SK-N-SH treated with all-trans-retinoic acid at 6 μM for 48 hours (cell line): ENCODE measurements around the gene BCL7B.

Experiments used
- ATAC-seq: fragments of 200-7000 bp; cut with Tn5 transposase; 3 replicates; pipeline ENCODE4 v1.9.1; 2020; ENCODE audit warnings: mild to moderate bottlenecking, moderate library complexity
- ARNTL ChIP-seq: fragments of 450-650 bp; formaldehyde crosslinking; IDR thresholded peaks from 2 replicates; pipeline ENCODE4 v1.5.0; 2020; ENCODE audit warnings: low read depth, mild to moderate bottlenecking, moderate library complexity, borderline replicate concordance
- BACH2 ChIP-seq: fragments of 250-450 bp; sonication (Bioruptor Pico); IDR thresholded peaks from 2 replicates; pipeline ENCODE4 v1.9.0; 2021; ENCODE audit warnings: mild to moderate bottlenecking, borderline replicate concordance
- CSDC2 ChIP-seq: fragments of 250-450 bp; sonication (Bioruptor Pico); IDR thresholded peaks from 2 replicates; pipeline ENCODE4 v1.5.0; 2020; ENCODE audit warnings: mild to moderate bottlenecking, moderate library complexity
- ESRRG ChIP-seq: fragments of 250-450 bp; sonication (Bioruptor Pico); IDR thresholded peaks from 2 replicates; pipeline ENCODE4 v1.6.1; 2021; ENCODE audit warnings: mild to moderate bottlenecking
- ISL1 ChIP-seq: fragments of 250-450 bp; sonication (Bioruptor Pico); IDR thresholded peaks from 2 replicates; pipeline ENCODE4 v2.1.2; 2022; ENCODE audit warnings: mild to moderate bottlenecking, moderate library complexity
- OSR1 ChIP-seq: fragments of 250-450 bp; sonication (Bioruptor Pico); IDR thresholded peaks from 2 replicates; pipeline ENCODE4 v1.8.0; 2022; ENCODE audit warnings: moderate library complexity, mild to moderate bottlenecking, inconsistent platforms
- POU6F1 ChIP-seq: fragments of 250-450 bp; sonication (Bioruptor Pico); IDR thresholded peaks from 2 replicates; pipeline ENCODE4 v1.8.0; 2021; ENCODE audit warnings: low read depth, mild to moderate bottlenecking, moderate library complexity, borderline replicate concordance
- PPARA ChIP-seq: fragments of 250-450 bp; sonication (Bioruptor Pico); IDR thresholded peaks from 2 replicates; pipeline ENCODE4 v1.5.0; 2020; ENCODE audit warnings: mild to moderate bottlenecking, borderline replicate concordance
- RARB ChIP-seq: fragments of 250-450 bp; sonication (Bioruptor Pico); IDR thresholded peaks from 2 replicates; pipeline ENCODE4 v1.8.0; 2021; ENCODE audit warnings: mild to moderate bottlenecking, moderate library complexity
- SNAI2 ChIP-seq: fragments of 250-450 bp; sonication (Bioruptor Pico); IDR thresholded peaks from 2 replicates; pipeline ENCODE4 v1.5.0; 2020; ENCODE audit warnings: mild to moderate bottlenecking, moderate library complexity
- TCF4 ChIP-seq: fragments of 250-450 bp; sonication (Bioruptor Pico); IDR thresholded peaks from 2 replicates; pipeline ENCODE4 v1.8.0; 2021; ENCODE audit warnings: mild to moderate bottlenecking, moderate library complexity, borderline replicate concordance
- TOX ChIP-seq: fragments of 250-450 bp; sonication (Bioruptor Pico); IDR thresholded peaks from 2 replicates; pipeline ENCODE4 v1.8.0; 2021; ENCODE audit warnings: mild to moderate bottlenecking, moderate library complexity, borderline replicate concordance
- ZC3H10 ChIP-seq: fragments of 250-450 bp; sonication (Bioruptor Pico); IDR thresholded peaks from 2 replicates; pipeline ENCODE4 v1.5.1; 2021; ENCODE audit warnings: mild to moderate bottlenecking, moderate library complexity
- ZFP3 ChIP-seq: fragments of 250-450 bp; sonication (Bioruptor Pico); IDR thresholded peaks from 2 replicates; pipeline ENCODE4 v1.5.0; 2020; ENCODE audit warnings: mild to moderate bottlenecking, moderate library complexity
- ZFP30 ChIP-seq: fragments of 450-650 bp; formaldehyde crosslinking; IDR thresholded peaks from 2 replicates; pipeline ENCODE4 v1.5.0; 2022; ENCODE audit warnings: mild to moderate bottlenecking, moderate library complexity
- ZNF565 ChIP-seq: fragments of 450-650 bp; formaldehyde crosslinking; conservative IDR thresholded peaks from 2 replicates; pipeline ENCODE4 v1.5.0; 2020; ENCODE audit warnings: low read depth, mild to moderate bottlenecking, moderate library complexity
- ZNF70 ChIP-seq: fragments of 450-650 bp; formaldehyde crosslinking; IDR thresholded peaks from 2 replicates; pipeline ENCODE4 v1.5.0; 2020; ENCODE audit warnings: mild to moderate bottlenecking, moderate library complexity
- ZNF8 ChIP-seq: fragments of 450-650 bp; formaldehyde crosslinking; IDR thresholded peaks from 2 replicates; pipeline ENCODE4 v1.5.0; 2020; ENCODE audit warnings: mild to moderate bottlenecking, moderate library complexity
- TF ChIP-seq, protein P1 (sequence below): fragments of 250-450 bp; sonication (Bioruptor Pico); IDR thresholded peaks from 2 replicates; pipeline ENCODE4 v1.5.1; 2021; ENCODE audit warnings: mild to moderate bottlenecking, moderate library complexity
- TF ChIP-seq, protein P2 (sequence below): fragments of 250-450 bp; sonication (Bioruptor Pico); IDR thresholded peaks from 2 replicates; pipeline ENCODE4 v1.5.1; 2020; ENCODE audit warnings: low read depth, mild to moderate bottlenecking, moderate library complexity
- TF ChIP-seq, protein P3 (sequence below): fragments of 250-450 bp; sonication (Bioruptor Pico); IDR thresholded peaks from 2 replicates; pipeline ENCODE4 v1.8.0; 2020; ENCODE audit warnings: mild to moderate bottlenecking, moderate library complexity, borderline replicate concordance

BCL7B gene

GRCh38 chr7:73595358-73595757 is 37.9 kb upstream of the BCL7B start:
- no peak for ATAC-seq
- TF ChIP-seq RARB (CRISPR knock-in tag) (no peak), OSR1 (CRISPR knock-in tag) (no peak), ESRRG (CRISPR knock-in tag) (no peak), CSDC2 (CRISPR knock-in tag) (no peak), PPARA (CRISPR knock-in tag) (no peak), POU6F1 (CRISPR knock-in tag) (no peak), ZNF565 (CRISPR knock-in tag) (no peak), BACH2 (CRISPR knock-in tag) (no peak)
- TF ChIP-seq, protein P1, sequence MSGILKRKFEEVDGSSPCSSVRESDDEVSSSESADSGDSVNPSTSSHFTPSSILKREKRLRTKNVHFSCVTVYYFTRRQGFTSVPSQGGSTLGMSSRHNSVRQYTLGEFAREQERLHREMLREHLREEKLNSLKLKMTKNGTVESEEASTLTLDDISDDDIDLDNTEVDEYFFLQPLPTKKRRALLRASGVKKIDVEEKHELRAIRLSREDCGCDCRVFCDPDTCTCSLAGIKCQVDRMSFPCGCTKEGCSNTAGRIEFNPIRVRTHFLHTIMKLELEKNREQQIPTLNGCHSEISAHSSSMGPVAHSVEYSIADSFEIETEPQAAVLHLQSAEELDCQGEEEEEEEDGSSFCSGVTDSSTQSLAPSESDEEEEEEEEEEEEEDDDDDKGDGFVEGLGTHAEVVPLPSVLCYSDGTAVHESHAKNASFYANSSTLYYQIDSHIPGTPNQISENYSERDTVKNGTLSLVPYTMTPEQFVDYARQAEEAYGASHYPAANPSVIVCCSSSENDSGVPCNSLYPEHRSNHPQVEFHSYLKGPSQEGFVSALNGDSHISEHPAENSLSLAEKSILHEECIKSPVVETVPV: no peak
- TF ChIP-seq, protein P2, sequence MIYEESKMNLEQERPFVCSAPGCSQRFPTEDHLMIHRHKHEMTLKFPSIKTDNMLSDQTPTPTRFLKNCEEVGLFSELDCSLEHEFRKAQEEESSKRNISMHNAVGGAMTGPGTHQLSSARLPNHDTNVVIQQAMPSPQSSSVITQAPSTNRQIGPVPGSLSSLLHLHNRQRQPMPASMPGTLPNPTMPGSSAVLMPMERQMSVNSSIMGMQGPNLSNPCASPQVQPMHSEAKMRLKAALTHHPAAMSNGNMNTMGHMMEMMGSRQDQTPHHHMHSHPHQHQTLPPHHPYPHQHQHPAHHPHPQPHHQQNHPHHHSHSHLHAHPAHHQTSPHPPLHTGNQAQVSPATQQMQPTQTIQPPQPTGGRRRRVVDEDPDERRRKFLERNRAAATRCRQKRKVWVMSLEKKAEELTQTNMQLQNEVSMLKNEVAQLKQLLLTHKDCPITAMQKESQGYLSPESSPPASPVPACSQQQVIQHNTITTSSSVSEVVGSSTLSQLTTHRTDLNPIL (CRISPR knock-in tag): no peak
- TF ChIP-seq, all 23 proteins: peak for 0

DNA sequence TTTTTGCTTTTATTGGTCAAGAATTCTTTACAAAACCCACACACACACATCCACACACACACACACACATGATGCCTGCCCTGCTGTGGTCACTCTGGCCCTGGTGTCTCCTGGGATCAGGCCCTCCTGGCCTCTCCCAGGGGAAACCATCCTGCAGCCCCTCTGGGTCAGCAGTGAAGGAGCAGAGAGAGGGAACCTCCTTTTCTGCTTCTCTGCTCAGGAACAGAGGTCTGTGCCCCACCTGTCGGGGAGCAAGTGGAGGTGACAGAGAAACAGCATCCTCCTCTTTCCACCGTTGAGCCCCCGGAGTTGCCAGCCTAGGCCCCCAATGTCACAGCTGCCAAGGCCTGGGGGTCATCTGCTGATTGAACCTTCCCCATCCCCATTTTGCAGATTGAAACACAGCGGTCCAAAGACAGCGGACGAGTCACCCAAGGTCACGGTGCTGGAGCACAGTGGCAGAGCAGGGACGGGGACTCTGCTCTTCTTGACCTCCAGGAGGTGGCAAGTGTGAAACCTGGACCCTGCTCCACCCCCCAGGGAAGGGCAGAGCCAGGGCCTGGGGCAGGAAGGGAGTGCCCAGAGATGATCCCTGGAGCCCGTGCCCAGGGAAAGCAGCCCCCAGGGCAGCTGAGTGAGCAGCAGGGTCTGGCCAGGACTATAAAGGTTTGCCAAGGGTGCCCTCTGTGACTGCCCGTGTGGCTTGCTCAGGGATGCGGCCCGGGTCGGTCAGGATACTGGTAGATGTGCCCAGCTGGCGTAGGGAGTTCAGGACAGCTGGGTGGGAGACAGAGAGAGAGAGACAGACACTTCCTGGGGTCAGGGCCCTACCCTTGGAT is 35.9 kb upstream of the BCL7B start:
- peak; percentile 14; the same call in 1 of the 3 replicates for ATAC-seq
- TF ChIP-seq, protein P2 (CRISPR knock-in tag): no peak
- TF ChIP-seq, protein P1: no peak
- TF ChIP-seq ZNF70 (CRISPR knock-in tag) (no peak), ZNF8 (CRISPR knock-in tag) (no peak), ARNTL (CRISPR knock-in tag) (no peak), BACH2 (CRISPR knock-in tag) (no peak), ISL1 (CRISPR knock-in tag) (no peak), POU6F1 (CRISPR knock-in tag) (no peak), TOX (CRISPR knock-in tag) (no peak), ZNF565 (CRISPR knock-in tag) (no peak), ESRRG (CRISPR knock-in tag) (no peak), ZFP3 (CRISPR knock-in tag) (no peak), ZFP30 (no peak), ZC3H10 (CRISPR knock-in tag) (no peak), TCF4 (CRISPR knock-in tag) (no peak), OSR1 (CRISPR knock-in tag) (no peak), CSDC2 (CRISPR knock-in tag) (no peak), SNAI2 (CRISPR knock-in tag) (no peak)
- TF ChIP-seq, protein P3, sequence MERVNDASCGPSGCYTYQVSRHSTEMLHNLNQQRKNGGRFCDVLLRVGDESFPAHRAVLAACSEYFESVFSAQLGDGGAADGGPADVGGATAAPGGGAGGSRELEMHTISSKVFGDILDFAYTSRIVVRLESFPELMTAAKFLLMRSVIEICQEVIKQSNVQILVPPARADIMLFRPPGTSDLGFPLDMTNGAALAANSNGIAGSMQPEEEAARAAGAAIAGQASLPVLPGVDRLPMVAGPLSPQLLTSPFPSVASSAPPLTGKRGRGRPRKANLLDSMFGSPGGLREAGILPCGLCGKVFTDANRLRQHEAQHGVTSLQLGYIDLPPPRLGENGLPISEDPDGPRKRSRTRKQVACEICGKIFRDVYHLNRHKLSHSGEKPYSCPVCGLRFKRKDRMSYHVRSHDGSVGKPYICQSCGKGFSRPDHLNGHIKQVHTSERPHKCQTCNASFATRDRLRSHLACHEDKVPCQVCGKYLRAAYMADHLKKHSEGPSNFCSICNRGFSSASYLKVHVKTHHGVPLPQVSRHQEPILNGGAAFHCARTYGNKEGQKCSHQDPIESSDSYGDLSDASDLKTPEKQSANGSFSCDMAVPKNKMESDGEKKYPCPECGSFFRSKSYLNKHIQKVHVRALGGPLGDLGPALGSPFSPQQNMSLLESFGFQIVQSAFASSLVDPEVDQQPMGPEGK (CRISPR knock-in tag): no peak
